ENCODE results near the gene ZNF503.

Gene ZNF503

GRCh38 chr10:75406462-75407223 is 5.1 kb upstream of the ZNF503 start:
- no peak for DNase-seq

GRCh38 chr10:75405598-75406461 is 4.3 kb upstream of the ZNF503 start:
- DNase-seq: no peak

- DNase-seq: peak in 1 of 2 experiments; percentile 24
Observed at GRCh38 chr10:75404815-75405597, 3.4 kb upstream of the ZNF503 start.

- DNase-seq: peak in 1 of 2 experiments; percentile 17
Observed at GRCh38 chr10:75403939-75404814, 2.6 kb upstream of the ZNF503 start.

- no peak for DNase-seq
Observed at GRCh38 chr10:75403144-75403938, 1.8 kb upstream of the ZNF503 start.

- DNase-seq: peak in 1 of 2 experiments; percentile 51
Observed at GRCh38 chr10:75402486-75403143, 1.1 kb upstream of the ZNF503 start.

- DNase-seq: peak in 1 of 2 experiments; percentile 7
Observed at GRCh38 chr10:75400771-75401568, 594 bp downstream of the ZNF503 start.

GRCh38 chr10:75400163-75400770 is 1.3 kb downstream of the ZNF503 start:
- no peak for DNase-seq

GRCh38 chr10:75399461-75400162 is 2.0 kb downstream of the ZNF503 start:
- peak in 1 of 2 experiments; percentile 23 for DNase-seq

- DNase-seq: no peak
Observed at GRCh38 chr10:75398692-75399460, 2.7 kb downstream of the ZNF503 start.

GRCh38 chr10:75398200-75398691 is 3.3 kb downstream of the ZNF503 start:
- no peak for DNase-seq

- no peak for DNase-seq
Observed at GRCh38 chr10:75397496-75398199, 3.9 kb downstream of the ZNF503 start.

- no peak for DNase-seq
Observed at GRCh38 chr10:75396631-75397495, 4.7 kb downstream of the ZNF503 start.

- no peak for DNase-seq
Observed at GRCh38 chr10:75395932-75396630, 5.5 kb downstream of the ZNF503 start.
